Breast epithelium (tissue), 3 donors: ENCODE data around the gene SEMA4G.

ENCODE experiments used
- CTCF ChIP-seq, 3 donors: fragments of 450-650 bp; IDR thresholded peaks; one replicate each; pipeline ENCODE4 v1.5.1; 2016 to 2017; ENCODE audit warnings: antibody characterized with exemption in 3 of 3, mild to moderate bottlenecking in 3 of 3, moderate library complexity in 3 of 3
- POLR2A ChIP-seq: fragments of 450-650 bp; IDR thresholded peaks from one replicate; pipeline ENCODE4 v1.6.1; 2016; ENCODE audit warnings: antibody characterized with exemption, mild to moderate bottlenecking, moderate library complexity

GRCh38 chr10:100989088-100989487 is 19.8 kb downstream of the SEMA4G start:
- TF ChIP-seq POLR2A (no peak), CTCF (IDR thresholded peaks at IDR 0.05) (no peak)
